Uterus (tissue), 4 donors: ENCODE measurements around the gene DNAJB2. TPM values are rescaled to one million over a fixed set of nuclear protein-coding genes. Genes with fewer than 3 reads are reported as not detected.

Experiments
- DNase-seq, 2 donors: peaks; one replicate each; pipeline ENCODE4 v3.0.0-alpha.2; 2019 to 2020
- H3K27ac ChIP-seq, 2 donors: fragments of 200-600 bp; sonication (generic); 1 replicate in 1 of 2; 2 replicates in 1 of 2; pipeline ENCODE4 v1.5.1; 2016 to 2018
- H3K27me3 ChIP-seq, 2 donors: fragments of 200-600 bp; sonication (generic); one replicate each; pipeline ENCODE4 v1.5.1; 2018 to 2019; ENCODE audit warnings: control low read depth in 1 of 2
- H3K36me3 ChIP-seq, 2 donors: fragments of 200-600 bp; sonication (generic); one replicate each; pipeline ENCODE4 v1.5.1; 2019; ENCODE audit warnings: control low read depth in 1 of 2
- H3K4me1 ChIP-seq, 2 donors: fragments of 200-600 bp; sonication (generic); one replicate each; pipeline ENCODE4 v1.5.1; 2018 to 2019; ENCODE audit warnings: control low read depth in 1 of 2
- H3K4me3 ChIP-seq, 2 donors: fragments of 200-600 bp; sonication (generic); 1 replicate in 1 of 2; 2 replicates in 1 of 2; pipeline ENCODE4 v1.5.1; 2018 to 2019; ENCODE audit warnings: mild to moderate bottlenecking in 1 of 2
- H3K9me3 ChIP-seq, 2 donors: fragments of 200-600 bp; sonication (generic); one replicate each; pipeline ENCODE4 v1.5.1; 2019; ENCODE audit warnings: control low read depth in 1 of 2
- POLR2A ChIP-seq, 2 donors: fragments of 450-650 bp; IDR thresholded peaks; one replicate each; pipeline ENCODE4 v1.6.1; 2016; ENCODE audit warnings: antibody characterized with exemption in 2 of 2, mild to moderate bottlenecking in 1 of 2, moderate library complexity in 1 of 2
- intact Hi-C: fragments of 100-400 bp; cut with DNase I; formaldehyde crosslinking; loops from one replicate; pipeline ENCODE4 v1.15.1; 2023; ENCODE audit warnings: low total_unique reads
- total RNA-seq, 4 donors: library from RNA; depleted of rRNA in 3 of 4; stranded (reverse); fragments of >200 nt in 3 of 4; gene quantifications; one replicate each; pipeline versions ENCODE4 v1.1.0 to v1.2.4, GENCODE V29; 2014 to 2023
- TF ChIP-seq, protein P1 (sequence below), 4 experiments: fragments of 200-600 bp in 2 of 4; fragments of 450-650 bp in 2 of 4; sonication (generic) in 2 of 4; IDR thresholded peaks; one replicate each; pipeline ENCODE4 v1.5.1; 2016 to 2019; ENCODE audit warnings: antibody characterized with exemption in 4 of 4, mild to moderate bottlenecking in 2 of 4, moderate library complexity in 1 of 4
- donor health status: DM: yes; HTN: yes; CAD: no.

Gene DNAJB2
- total RNA-seq, 4 donors from 2014 or later, result 32.1 to 92.1 (median 69.1) TPM

DNA sequence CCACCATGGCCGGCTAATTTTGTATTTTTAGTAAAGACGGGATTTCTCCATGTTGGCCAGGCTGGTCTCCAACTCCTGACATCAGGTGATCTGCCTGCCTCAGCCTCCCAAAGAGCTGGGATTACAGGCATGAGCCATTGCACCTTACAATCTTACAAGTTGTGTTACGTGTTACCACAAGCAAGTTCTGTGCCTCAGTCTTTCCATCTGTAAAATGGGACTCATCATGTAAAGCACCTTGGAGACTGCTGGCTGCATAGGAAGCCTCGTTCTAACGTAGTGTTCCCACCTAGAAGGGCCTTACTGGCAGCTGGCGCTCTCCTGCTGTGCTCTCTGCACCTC, 10.0 kb downstream of the DNAJB2 start:
- Histone ChIP-seq H3K36me3 (no peaks in the 10 kb centered on the region), H3K4me3 (no peak overlapping the region), H3K4me1 (peaks cover 4 to 8% of the 10 kb centered on the region in 2 donors), H3K9me3 (no peaks in the 10 kb centered on the region), H3K27ac (peak overlapping the region; percentile 92 to 95), H3K27me3 (no peaks in the 10 kb centered on the region)
- TF ChIP-seq, protein P1, sequence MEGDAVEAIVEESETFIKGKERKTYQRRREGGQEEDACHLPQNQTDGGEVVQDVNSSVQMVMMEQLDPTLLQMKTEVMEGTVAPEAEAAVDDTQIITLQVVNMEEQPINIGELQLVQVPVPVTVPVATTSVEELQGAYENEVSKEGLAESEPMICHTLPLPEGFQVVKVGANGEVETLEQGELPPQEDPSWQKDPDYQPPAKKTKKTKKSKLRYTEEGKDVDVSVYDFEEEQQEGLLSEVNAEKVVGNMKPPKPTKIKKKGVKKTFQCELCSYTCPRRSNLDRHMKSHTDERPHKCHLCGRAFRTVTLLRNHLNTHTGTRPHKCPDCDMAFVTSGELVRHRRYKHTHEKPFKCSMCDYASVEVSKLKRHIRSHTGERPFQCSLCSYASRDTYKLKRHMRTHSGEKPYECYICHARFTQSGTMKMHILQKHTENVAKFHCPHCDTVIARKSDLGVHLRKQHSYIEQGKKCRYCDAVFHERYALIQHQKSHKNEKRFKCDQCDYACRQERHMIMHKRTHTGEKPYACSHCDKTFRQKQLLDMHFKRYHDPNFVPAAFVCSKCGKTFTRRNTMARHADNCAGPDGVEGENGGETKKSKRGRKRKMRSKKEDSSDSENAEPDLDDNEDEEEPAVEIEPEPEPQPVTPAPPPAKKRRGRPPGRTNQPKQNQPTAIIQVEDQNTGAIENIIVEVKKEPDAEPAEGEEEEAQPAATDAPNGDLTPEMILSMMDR (IDR thresholded peaks at IDR 0.05), result no peak
- TF ChIP-seq POLR2A (IDR thresholded peaks at IDR 0.05), result no peak
- DNase-seq, result no peak
- intact Hi-C loops, result no loop called here

DNA sequence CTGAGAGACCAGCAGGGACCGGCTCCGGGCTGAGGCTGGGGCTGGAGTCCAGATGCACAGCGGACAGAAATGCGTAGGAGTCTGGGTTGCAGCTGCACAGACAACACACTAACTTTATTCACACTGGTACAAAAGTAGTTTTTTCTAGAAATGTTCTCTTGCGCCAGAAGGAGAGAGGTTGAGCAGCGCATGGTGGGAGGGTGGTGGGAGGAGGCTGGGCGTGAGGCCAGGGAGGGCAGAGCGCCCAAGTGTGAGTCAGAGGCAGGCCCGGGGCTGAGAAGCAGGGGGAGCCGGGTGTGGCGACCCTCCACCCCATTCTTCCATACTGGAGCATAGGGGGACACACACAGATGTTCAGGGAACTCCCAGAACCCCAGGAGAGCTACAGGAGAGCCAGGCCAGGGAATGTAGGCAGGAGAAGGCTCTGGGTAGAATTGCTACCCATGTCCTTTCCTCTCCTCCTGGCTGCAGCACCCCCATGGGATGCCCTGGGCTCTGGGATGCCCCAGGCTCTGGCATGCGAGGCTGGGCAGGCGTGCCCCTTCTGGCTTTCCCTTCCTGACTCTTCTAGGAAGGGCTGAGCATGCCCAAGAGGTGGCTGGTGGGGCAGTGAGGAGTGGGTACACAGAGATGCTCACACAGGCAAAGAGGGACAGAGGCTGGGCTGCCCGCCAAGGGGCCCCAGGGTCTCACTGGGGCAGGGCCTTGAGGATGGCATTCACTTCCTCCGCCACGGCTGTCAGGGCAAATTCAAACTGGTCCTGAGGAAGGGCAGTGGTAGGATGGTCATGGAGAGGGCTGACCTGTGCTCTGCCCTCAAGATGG, 10.6 kb downstream of the DNAJB2 start:
- peaks cover 4 to 8% of the 10 kb centered on the region in 2 donors for H3K4me1 ChIP-seq
- H3K4me3 ChIP-seq, result no peak overlapping the region
- peak overlapping the region; percentile 92 to 95 for H3K27ac ChIP-seq
- TF ChIP-seq POLR2A (IDR thresholded peaks at IDR 0.05), result peak; percentile 12 to 24
- TF ChIP-seq, protein P1 (IDR thresholded peaks at IDR 0.05), result peak in 1 of 4 experiments; percentile 10
- H3K36me3 ChIP-seq, result no peaks in the 10 kb centered on the region
- no peaks in the 10 kb centered on the region for H3K27me3 ChIP-seq
- no peaks in the 10 kb centered on the region for H3K9me3 ChIP-seq
- DNase-seq, result peak; percentile 90 to 96
- intact Hi-C loops, result no loop called here

DNA sequence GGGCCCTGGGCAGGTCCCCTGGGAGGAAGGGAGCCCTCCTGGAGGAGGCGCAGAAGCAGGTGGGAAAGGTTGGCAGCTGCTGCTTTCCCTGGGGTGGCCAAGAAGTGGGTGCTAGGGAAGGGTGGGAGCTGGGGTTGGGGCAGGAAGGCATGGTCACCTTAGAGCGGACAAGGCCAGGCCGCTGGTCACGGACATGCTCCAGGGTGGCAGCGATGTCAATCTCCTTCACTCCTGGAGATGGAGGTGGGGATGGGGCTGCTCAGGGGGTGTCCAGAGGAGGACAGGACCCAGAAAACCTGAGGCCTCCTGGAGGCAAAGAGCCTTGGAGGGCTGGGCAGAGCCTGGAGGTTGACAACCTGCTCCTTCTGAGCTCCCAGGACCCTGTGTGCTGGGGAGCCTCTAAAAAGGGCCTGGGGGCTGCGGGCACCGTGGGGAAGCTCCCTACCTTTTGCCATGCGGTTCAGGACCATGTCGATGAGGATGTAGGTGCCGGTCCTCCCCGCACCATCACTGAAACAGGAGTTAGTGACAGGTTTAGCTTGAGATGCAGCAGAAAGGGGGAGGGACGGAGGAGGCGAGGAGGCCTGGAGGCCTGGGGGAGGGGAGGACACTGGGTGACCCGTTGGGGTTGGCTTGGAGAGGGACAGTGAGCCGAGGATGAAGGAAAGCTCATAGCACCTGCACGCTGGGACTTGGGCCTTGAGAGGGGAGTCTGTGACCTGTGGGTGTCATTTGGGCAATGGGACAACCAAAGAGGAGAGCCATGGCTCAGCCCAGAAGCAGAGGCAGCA, 11.4 kb downstream of the DNAJB2 start:
- peak overlapping the region; percentile 92 to 95 for H3K27ac ChIP-seq
- intact Hi-C loops, result no loop called here
- H3K4me1 ChIP-seq, result peaks cover 4 to 8% of the 10 kb centered on the region in 2 donors
- no peaks in the 10 kb centered on the region for H3K9me3 ChIP-seq
- no peak for TF ChIP-seq POLR2A (IDR thresholded peaks at IDR 0.05)
- TF ChIP-seq, protein P1 (IDR thresholded peaks at IDR 0.05), result no peak
- no peak for DNase-seq
- H3K4me3 ChIP-seq, result no peak overlapping the region
- no peaks in the 10 kb centered on the region for H3K36me3 ChIP-seq
- no peaks in the 10 kb centered on the region for H3K27me3 ChIP-seq

DNA sequence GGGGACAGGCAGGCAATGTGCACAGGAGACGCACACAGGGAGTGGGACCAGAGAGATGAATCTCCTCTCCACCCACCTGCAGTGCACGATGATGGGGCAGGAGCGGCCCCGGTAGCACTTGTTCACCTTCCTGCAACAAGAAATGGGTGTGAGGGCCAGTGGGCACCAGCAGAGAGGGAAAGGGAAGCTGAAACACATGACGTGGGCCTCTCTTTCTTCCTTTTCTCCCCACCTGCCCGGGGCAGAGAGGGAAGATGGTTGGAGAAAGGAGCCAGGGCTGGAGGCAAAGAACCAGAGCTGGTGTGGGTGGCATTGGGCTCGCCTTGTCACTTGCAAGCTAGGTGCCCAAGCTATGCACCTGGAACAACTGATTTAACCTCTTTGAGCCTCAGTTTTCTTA, 12.2 kb downstream of the DNAJB2 start:
- Histone ChIP-seq H3K27ac (peak overlapping the region in 1 of 2 donors; percentile 95), H3K9me3 (no peaks in the 10 kb centered on the region), H3K27me3 (no peaks in the 10 kb centered on the region), H3K4me3 (no peak overlapping the region), H3K4me1 (peaks cover 4 to 8% of the 10 kb centered on the region in 2 donors), H3K36me3 (no peaks in the 10 kb centered on the region)
- DNase-seq, result no peak
- intact Hi-C loops, result no loop called here
- TF ChIP-seq, protein P1 (IDR thresholded peaks at IDR 0.05), result no peak
- TF ChIP-seq POLR2A (IDR thresholded peaks at IDR 0.05), result no peak
